ENCODE measurements around the gene UCP3.

UCP3 gene

DNA sequence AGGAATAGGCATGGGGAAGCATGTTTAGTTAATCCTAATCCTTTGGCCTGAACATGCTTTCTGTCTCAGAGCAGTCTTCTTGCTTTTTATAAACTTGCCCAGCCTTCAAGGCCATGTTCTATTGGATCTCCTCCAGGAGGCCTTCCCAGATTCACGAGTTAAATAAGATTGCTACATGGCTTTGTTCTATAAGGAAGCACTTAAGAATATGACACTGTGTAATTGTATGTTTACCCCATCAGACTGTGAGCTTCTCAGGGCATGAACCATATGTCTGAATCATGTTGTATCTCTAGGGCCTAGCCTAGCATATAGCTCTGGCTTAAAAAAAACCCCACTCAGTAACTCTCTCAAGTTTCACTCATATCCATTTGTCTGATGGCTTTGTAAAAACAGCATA is 26.4 kb upstream of the UCP3 start:
- no peak overlapping the region for H2AK5ac ChIP-seq (ENCODE audit: low read depth, low read length)

DNA sequence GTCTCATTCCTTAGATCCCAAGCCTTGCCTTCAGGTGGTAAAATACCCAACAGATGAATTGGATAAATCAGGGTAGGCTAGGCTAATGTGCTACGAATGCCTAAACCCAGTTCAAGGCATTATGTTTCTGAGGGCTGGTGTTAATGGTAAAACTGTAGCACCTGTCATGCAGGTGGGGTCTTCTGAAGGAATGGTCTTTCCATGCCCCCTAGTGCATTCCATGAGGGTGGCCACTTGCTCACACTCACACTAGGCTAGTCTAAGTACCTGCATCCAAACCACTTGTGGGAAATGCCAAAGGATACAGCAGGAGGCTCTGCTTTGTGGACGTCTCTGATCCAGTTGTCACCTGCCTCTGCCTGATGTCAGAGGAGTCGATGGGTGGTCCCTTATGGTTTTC is 24.2 kb upstream of the UCP3 start:
- Histone ChIP-seq H4K8ac (ENCODE audit: low read depth, low read length) (no peak overlapping the region), H3K9ac (ENCODE audit: low read depth, low read length, poor library complexity) (no peak overlapping the region), H3K27ac (replicated peaks; ENCODE audit: low read length) (no peak overlapping the region), H3K18ac (ENCODE audit: low read length) (no peak overlapping the region), H3K23ac (ENCODE audit: low read depth, low read length, poor library complexity) (no peak overlapping the region), H4K91ac (ENCODE audit: low read depth, low read length, poor library complexity) (no peak overlapping the region), H3K27me3 (ENCODE audit: control insufficient read depth in 3 of 3, insufficient read depth in 3 of 3, low read depth in 1 of 3, low read length in 3 of 3) (no peaks in the 10 kb centered on the region), H3K79me1 (ENCODE audit: low read depth, low read length) (no peaks in the 10 kb centered on the region), H3K4me3 (ENCODE audit: low read length in 2 of 2) (no peak overlapping the region), H3K4me2 (ENCODE audit: insufficient read depth, low read length, poor library complexity, severe bottlenecking) (no peak overlapping the region), H3K4me1 (ENCODE audit: control insufficient read depth in 2 of 2, insufficient read depth in 1 of 2, low read depth in 1 of 2, low read length in 2 of 2) (no peaks in the 10 kb centered on the region), H2BK120ac (ENCODE audit: low read depth, low read length) (no peak overlapping the region), H3K9me3 (replicated peaks in 1 of 2; ENCODE audit: control insufficient read depth in 2 of 2, insufficient read depth in 1 of 2, low read depth in 1 of 2, low read length in 2 of 2) (no peaks in the 10 kb centered on the region), H2BK5ac (ENCODE audit: low read length) (no peak overlapping the region), H3K36me3 (replicated peaks in 1 of 2; ENCODE audit: control insufficient read depth in 2 of 2, insufficient read depth in 2 of 2, low read length in 2 of 2) (peaks cover 27 to 93% of the 10 kb centered on the region in 2 donors), H3K4ac (ENCODE audit: low read length) (no peak overlapping the region), H2BK12ac (ENCODE audit: low read length) (no peak overlapping the region), H3K14ac (ENCODE audit: low read length) (no peak overlapping the region), H2AFZ (ENCODE audit: low read length) (no peak overlapping the region), H2AK5ac (ENCODE audit: low read depth, low read length) (no peak overlapping the region), H2BK15ac (ENCODE audit: low read length) (no peak overlapping the region)
- no peak for DNase-seq (ENCODE audit: low spot score)
- WGBS, 2 donors (ENCODE audit: extremely low coverage in 2 of 2, insufficient read length in 2 of 2, insufficient replicate concordance in 1 of 2), result no CpG with 5 or more reads among the region's 3 CpGs

More for the DNA sequence above, 26.4 kb upstream of the UCP3 start:
- Histone ChIP-seq H2BK5ac (ENCODE audit: low read length) (no peak overlapping the region), H3K9ac (ENCODE audit: low read depth, low read length, poor library complexity) (no peak overlapping the region), H3K4me1 (ENCODE audit: control insufficient read depth in 2 of 2, insufficient read depth in 1 of 2, low read depth in 1 of 2, low read length in 2 of 2) (no peaks in the 10 kb centered on the region), H3K14ac (ENCODE audit: low read length) (no peak overlapping the region), H2BK12ac (ENCODE audit: low read length) (no peak overlapping the region), H4K8ac (ENCODE audit: low read depth, low read length) (no peak overlapping the region), H3K27me3 (ENCODE audit: control insufficient read depth in 3 of 3, insufficient read depth in 3 of 3, low read depth in 1 of 3, low read length in 3 of 3) (no peaks in the 10 kb centered on the region), H2AFZ (ENCODE audit: low read length) (no peak overlapping the region), H3K4me3 (ENCODE audit: low read length in 2 of 2) (no peak overlapping the region), H2BK120ac (ENCODE audit: low read depth, low read length) (no peak overlapping the region), H2BK15ac (ENCODE audit: low read length) (no peak overlapping the region), H3K36me3 (replicated peaks in 1 of 2; ENCODE audit: control insufficient read depth in 2 of 2, insufficient read depth in 2 of 2, low read length in 2 of 2) (peaks cover 30 to 98% of the 10 kb centered on the region in 2 donors), H3K23ac (ENCODE audit: low read depth, low read length, poor library complexity) (no peak overlapping the region), H3K9me3 (replicated peaks in 1 of 2; ENCODE audit: control insufficient read depth in 2 of 2, insufficient read depth in 1 of 2, low read depth in 1 of 2, low read length in 2 of 2) (no peaks in the 10 kb centered on the region), H3K79me1 (ENCODE audit: low read depth, low read length) (no peaks in the 10 kb centered on the region), H3K18ac (ENCODE audit: low read length) (no peak overlapping the region), H3K4me2 (ENCODE audit: insufficient read depth, low read length, poor library complexity, severe bottlenecking) (no peak overlapping the region), H3K27ac (replicated peaks; ENCODE audit: low read length) (no peak overlapping the region), H3K4ac (ENCODE audit: low read length) (no peak overlapping the region), H4K91ac (ENCODE audit: low read depth, low read length, poor library complexity) (no peak overlapping the region)
- no peak for DNase-seq (ENCODE audit: low spot score)
- no CpG with 5 or more reads among the region's 1 CpG for WGBS, 2 donors (ENCODE audit: extremely low coverage in 2 of 2, insufficient read length in 2 of 2, insufficient replicate concordance in 1 of 2)

DNA sequence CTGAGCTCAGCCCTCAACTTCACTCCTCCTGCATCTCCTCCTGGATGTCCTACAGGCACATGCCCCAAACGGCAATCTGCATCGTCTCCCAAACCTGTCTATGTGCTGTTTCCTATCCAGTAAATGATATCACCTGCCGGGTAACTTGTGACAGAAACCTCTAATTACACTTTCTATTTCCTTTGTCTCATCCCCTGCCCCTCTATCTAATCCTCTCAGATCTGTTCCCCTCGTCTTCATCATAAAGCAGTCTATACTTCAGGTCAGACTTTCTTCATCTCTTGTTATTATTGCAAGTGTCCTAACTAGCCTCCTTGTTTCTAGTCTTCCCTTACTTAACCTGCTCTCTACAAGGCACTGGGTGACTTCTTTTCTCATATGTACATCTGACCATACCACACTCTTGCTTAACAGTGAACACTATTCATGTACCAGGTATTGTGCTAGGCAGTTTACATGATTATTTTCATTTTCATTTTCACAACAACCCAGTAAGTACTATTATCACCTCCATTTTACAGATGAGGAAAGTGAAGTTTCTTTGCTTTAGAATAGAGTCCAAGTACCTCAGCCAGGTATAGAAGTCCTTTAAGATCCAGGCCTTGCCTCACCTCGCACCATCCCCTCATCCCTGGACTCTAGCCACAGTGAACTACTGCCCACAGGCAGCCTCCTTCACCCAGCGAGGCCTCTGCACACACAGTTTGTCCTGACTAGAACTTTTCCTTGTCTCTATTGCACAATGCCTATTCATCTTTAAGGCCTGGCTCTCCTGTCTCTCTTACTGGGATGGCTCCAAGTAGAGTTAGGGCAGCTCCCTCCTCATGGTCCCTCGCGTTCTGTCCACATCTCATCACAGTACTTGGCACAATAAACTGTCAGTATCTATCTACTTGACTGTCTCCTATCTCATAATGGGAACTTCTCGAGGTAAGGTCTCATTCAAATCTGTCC is 22.1 kb upstream of the UCP3 start:
- no peak overlapping the region for H2BK120ac ChIP-seq (ENCODE audit: low read depth, low read length)
- no peaks in the 10 kb centered on the region for H3K4me1 ChIP-seq (ENCODE audit: control insufficient read depth in 2 of 2, insufficient read depth in 1 of 2, low read depth in 1 of 2, low read length in 2 of 2)
- no peak overlapping the region for H3K18ac ChIP-seq (ENCODE audit: low read length)
- no peak overlapping the region for H2BK15ac ChIP-seq (ENCODE audit: low read length)
- no peak overlapping the region for H4K91ac ChIP-seq (ENCODE audit: low read depth, low read length, poor library complexity)
- no peak overlapping the region for H3K4ac ChIP-seq (ENCODE audit: low read length)
- H3K36me3 ChIP-seq (replicated peaks in 1 of 2; ENCODE audit: control insufficient read depth in 2 of 2, insufficient read depth in 2 of 2, low read length in 2 of 2), result peaks cover 22 to 87% of the 10 kb centered on the region in 2 donors
- no peak overlapping the region for H2AK5ac ChIP-seq (ENCODE audit: low read depth, low read length)
- H3K23ac ChIP-seq (ENCODE audit: low read depth, low read length, poor library complexity), result no peak overlapping the region
- no peaks in the 10 kb centered on the region for H3K27me3 ChIP-seq (ENCODE audit: control insufficient read depth in 3 of 3, insufficient read depth in 3 of 3, low read depth in 1 of 3, low read length in 3 of 3)
- H2AFZ ChIP-seq (ENCODE audit: low read length), result no peak overlapping the region
- H3K14ac ChIP-seq (ENCODE audit: low read length), result no peak overlapping the region
- no peak overlapping the region for H2BK5ac ChIP-seq (ENCODE audit: low read length)
- no peaks in the 10 kb centered on the region for H3K9me3 ChIP-seq (replicated peaks in 1 of 2; ENCODE audit: control insufficient read depth in 2 of 2, insufficient read depth in 1 of 2, low read depth in 1 of 2, low read length in 2 of 2)
- H3K4me3 ChIP-seq (ENCODE audit: low read length in 2 of 2), result no peak overlapping the region
- WGBS, 2 donors (ENCODE audit: extremely low coverage in 2 of 2, insufficient read length in 2 of 2, insufficient replicate concordance in 1 of 2), result no CpG with 5 or more reads among the region's 9 CpGs
- H3K27ac ChIP-seq (replicated peaks; ENCODE audit: low read length), result no peak overlapping the region
- H2BK12ac ChIP-seq (ENCODE audit: low read length), result no peak overlapping the region
- no peak overlapping the region for H3K4me2 ChIP-seq (ENCODE audit: insufficient read depth, low read length, poor library complexity, severe bottlenecking)
- DNase-seq (ENCODE audit: low spot score), result no peak
- H3K79me1 ChIP-seq (ENCODE audit: low read depth, low read length), result no peaks in the 10 kb centered on the region
- no peak overlapping the region for H3K9ac ChIP-seq (ENCODE audit: low read depth, low read length, poor library complexity)
- H4K8ac ChIP-seq (ENCODE audit: low read depth, low read length), result no peak overlapping the region

DNA sequence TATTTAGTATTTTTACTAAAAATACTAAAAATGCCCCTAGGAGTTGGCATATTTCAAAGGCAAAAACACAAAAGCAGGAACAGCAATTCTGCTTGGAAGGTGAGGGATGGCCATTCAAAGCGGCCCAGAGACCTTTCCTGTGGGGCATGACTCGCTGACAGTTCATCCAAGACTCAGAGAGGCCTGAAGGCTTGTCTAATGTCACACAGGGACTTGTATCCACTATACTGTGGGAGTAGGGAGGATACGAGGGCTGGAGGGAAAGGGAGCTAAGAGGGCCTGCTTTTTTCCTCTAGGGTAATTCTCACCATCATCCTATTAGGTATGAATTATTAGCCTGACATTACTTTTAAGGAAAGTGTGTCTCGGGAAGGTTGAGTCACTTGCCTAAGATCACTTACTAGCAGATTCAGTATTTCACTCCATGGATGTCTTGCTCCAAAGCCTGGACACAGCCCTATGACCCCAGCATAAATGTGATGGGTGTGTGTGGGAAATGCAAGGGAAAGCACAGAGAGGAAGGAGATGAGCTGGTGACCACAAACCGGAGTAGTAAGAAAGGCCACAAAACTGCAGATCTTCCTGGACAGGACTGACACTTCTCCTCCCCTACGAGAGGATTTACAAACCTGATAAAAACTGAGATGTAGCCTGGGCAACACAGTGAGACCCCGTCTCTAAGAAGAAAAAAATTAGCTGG is 16.7 kb upstream of the UCP3 start:
- no peak overlapping the region for H4K91ac ChIP-seq (ENCODE audit: low read depth, low read length, poor library complexity)
- no peak overlapping the region for H2BK12ac ChIP-seq (ENCODE audit: low read length)
- no CpG with 5 or more reads among the region's 7 CpGs for WGBS, 2 donors (ENCODE audit: extremely low coverage in 2 of 2, insufficient read length in 2 of 2, insufficient replicate concordance in 1 of 2)
- H3K4ac ChIP-seq (ENCODE audit: low read length), result no peak overlapping the region
- no peak overlapping the region for H3K23ac ChIP-seq (ENCODE audit: low read depth, low read length, poor library complexity)
- H3K9ac ChIP-seq (ENCODE audit: low read depth, low read length, poor library complexity), result no peak overlapping the region
- H4K8ac ChIP-seq (ENCODE audit: low read depth, low read length), result no peak overlapping the region
- H2BK120ac ChIP-seq (ENCODE audit: low read depth, low read length), result no peak overlapping the region
- no peaks in the 10 kb centered on the region for H3K9me3 ChIP-seq (replicated peaks in 1 of 2; ENCODE audit: control insufficient read depth in 2 of 2, insufficient read depth in 1 of 2, low read depth in 1 of 2, low read length in 2 of 2)
- H3K27me3 ChIP-seq (ENCODE audit: control insufficient read depth in 3 of 3, insufficient read depth in 3 of 3, low read depth in 1 of 3, low read length in 3 of 3), result no peaks in the 10 kb centered on the region
- no peak for DNase-seq (ENCODE audit: low spot score)
- no peak overlapping the region for H2BK15ac ChIP-seq (ENCODE audit: low read length)
- no peak overlapping the region for H2AFZ ChIP-seq (ENCODE audit: low read length)
- no peak overlapping the region for H3K14ac ChIP-seq (ENCODE audit: low read length)
- no peak overlapping the region for H2AK5ac ChIP-seq (ENCODE audit: low read depth, low read length)
- no peak overlapping the region for H3K4me3 ChIP-seq (ENCODE audit: low read length in 2 of 2)
- H2BK5ac ChIP-seq (ENCODE audit: low read length), result no peak overlapping the region
- peaks cover 3 to 71% of the 10 kb centered on the region in 2 donors for H3K36me3 ChIP-seq (replicated peaks in 1 of 2; ENCODE audit: control insufficient read depth in 2 of 2, insufficient read depth in 2 of 2, low read length in 2 of 2)
- H3K4me2 ChIP-seq (ENCODE audit: insufficient read depth, low read length, poor library complexity, severe bottlenecking), result no peak overlapping the region
- no peak overlapping the region for H3K18ac ChIP-seq (ENCODE audit: low read length)
- no peak overlapping the region for H3K27ac ChIP-seq (replicated peaks; ENCODE audit: low read length)
- no peaks in the 10 kb centered on the region for H3K4me1 ChIP-seq (ENCODE audit: control insufficient read depth in 2 of 2, insufficient read depth in 1 of 2, low read depth in 1 of 2, low read length in 2 of 2)
- no peaks in the 10 kb centered on the region for H3K79me1 ChIP-seq (ENCODE audit: low read depth, low read length)
